ENCODE results near the gene SPTBN5. TPM values are rescaled to one million over a fixed set of nuclear protein-coding genes. Genes with fewer than 3 reads are reported as not detected.

The SPTBN5 gene
- total RNA-seq, 1 experiment from 2014 or later = 3.2 TPM

GRCh38 chr15:41813426-41813825 lies 80.4 kb downstream of the SPTBN5 start:
- TF ChIP-seq EZH2 (IDR thresholded peaks at IDR 0.05; ENCODE audit: borderline replicate concordance, low read depth, low read length, poor library complexity, severe bottlenecking) (no peak), CTCF (conservative IDR thresholded peaks at IDR 0.05; ENCODE audit: low read depth, low read length) (no peak)
- Histone ChIP-seq H3K4me3 (ENCODE audit: low read depth, low read length, poor library complexity, severe bottlenecking) (no peak overlapping the region), H3K4me1 (ENCODE audit: insufficient read depth, low read length, poor library complexity, severe bottlenecking) (no peaks in the 10 kb centered on the region), H3K9me3 (ENCODE audit: low read depth, low read length, poor library complexity, severe bottlenecking) (no peaks in the 10 kb centered on the region), H3K27me3 (replicated peaks; ENCODE audit: insufficient read depth, low read depth, low read length, poor library complexity) (no peaks in the 10 kb centered on the region), H3K27ac (ENCODE audit: low read depth, low read length, poor library complexity, severe bottlenecking) (no peak overlapping the region), H3K36me3 (ENCODE audit: insufficient read depth, low read length, poor library complexity, severe bottlenecking) (peaks cover 3% of the 10 kb centered on the region)
- ChIA-PET POLR2A (ENCODE audit: low non-redundant PET) (no interaction called here), CTCF (interaction anchor here (1.0 kb wide), 1 partner anchor 41 kb away, joined by 5 read pairs; no protein-coding TSS in a partner anchor)
- no peak for DNase-seq (ENCODE audit: low spot score)
- BruUV-seq (replicated peaks) = no TSS peak
- intact Hi-C loops (cut with micrococcal nuclease; ENCODE audit: unreplicated experiment) = loop anchor here (5.0 kb wide), 1 partner anchor 211 kb away; no protein-coding TSS in a partner anchor

- Histone ChIP-seq H3K36me3 (ENCODE audit: insufficient read depth, low read length, poor library complexity, severe bottlenecking) (peaks cover 3% of the 10 kb centered on the region), H3K27me3 (replicated peaks; ENCODE audit: insufficient read depth, low read depth, low read length, poor library complexity) (no peaks in the 10 kb centered on the region), H3K4me1 (ENCODE audit: insufficient read depth, low read length, poor library complexity, severe bottlenecking) (no peaks in the 10 kb centered on the region), H3K4me3 (ENCODE audit: low read depth, low read length, poor library complexity, severe bottlenecking) (no peak overlapping the region), H3K27ac (ENCODE audit: low read depth, low read length, poor library complexity, severe bottlenecking) (no peak overlapping the region), H3K9me3 (ENCODE audit: low read depth, low read length, poor library complexity, severe bottlenecking) (no peaks in the 10 kb centered on the region)
- POLR2A ChIA-PET (ENCODE audit: low non-redundant PET) = no interaction called here
- CTCF ChIA-PET = interaction anchor here (1.0 kb wide), 1 partner anchor 40 kb away, joined by 5 read pairs; no protein-coding TSS in a partner anchor
- BruUV-seq (replicated peaks) = no TSS peak
- DNase-seq (ENCODE audit: low spot score) = no peak
- intact Hi-C loops (cut with micrococcal nuclease; ENCODE audit: unreplicated experiment) = loop anchor here (5.0 kb wide), 1 partner anchor 211 kb away; no protein-coding TSS in a partner anchor
- no peak for TF ChIP-seq EZH2 (IDR thresholded peaks at IDR 0.05; ENCODE audit: borderline replicate concordance, low read depth, low read length, poor library complexity, severe bottlenecking)
- TF ChIP-seq CTCF (conservative IDR thresholded peaks at IDR 0.05; ENCODE audit: low read depth, low read length) = no peak
Observed at GRCh38 chr15:41812820-41813375, 81.0 kb downstream of the SPTBN5 start.

GRCh38 chr15:41811432-41812195 lies 82.2 kb downstream of the SPTBN5 start:
- Histone ChIP-seq H3K9me3 (ENCODE audit: low read depth, low read length, poor library complexity, severe bottlenecking) (no peaks in the 10 kb centered on the region), H3K4me1 (ENCODE audit: insufficient read depth, low read length, poor library complexity, severe bottlenecking) (no peaks in the 10 kb centered on the region), H3K4me3 (ENCODE audit: low read depth, low read length, poor library complexity, severe bottlenecking) (no peak overlapping the region), H3K27ac (ENCODE audit: low read depth, low read length, poor library complexity, severe bottlenecking) (no peak overlapping the region), H3K27me3 (replicated peaks; ENCODE audit: insufficient read depth, low read depth, low read length, poor library complexity) (no peaks in the 10 kb centered on the region), H3K36me3 (ENCODE audit: insufficient read depth, low read length, poor library complexity, severe bottlenecking) (no peaks in the 10 kb centered on the region)
- ChIA-PET POLR2A (ENCODE audit: low non-redundant PET) (no interaction called here), CTCF (interaction anchor here (0.7 to 2.4 kb wide), 4 partner anchors 38 to 346 kb away, joined by 3 to 31 read pairs (median 8); partner anchors contain the start of gene MAPKBP1)
- intact Hi-C loops (cut with micrococcal nuclease; ENCODE audit: unreplicated experiment) = loop anchor here (1.0 to 5.0 kb wide), 3 partner anchors 37 to 254 kb away; partner anchors contain the start of gene MAPKBP1
- DNase-seq (ENCODE audit: low spot score) = peak; percentile 85
- no TSS peak for BruUV-seq (replicated peaks)
- no peak for TF ChIP-seq EZH2 (IDR thresholded peaks at IDR 0.05; ENCODE audit: borderline replicate concordance, low read depth, low read length, poor library complexity, severe bottlenecking)
- peak; percentile 82 for TF ChIP-seq CTCF (conservative IDR thresholded peaks at IDR 0.05; ENCODE audit: low read depth, low read length)

Data from A673 (cell line).